Gastrocnemius medialis (tissue), 4 donors: ENCODE results near the gene NKX2-1.

Experiments used
- CTCF ChIP-seq, 5 experiments: fragments of 450-650 bp in 3 of 5; fragments of 200-600 bp in 2 of 5; sonication (generic) in 2 of 5; IDR thresholded peaks in 4 of 5; conservative IDR thresholded peaks in 1 of 5; 1 replicate in 4 of 5; 2 replicates in 1 of 5; pipeline ENCODE4 v1.5.1; 2016 to 2019; ENCODE audit warnings: antibody characterized with exemption in 5 of 5, mild to moderate bottlenecking in 3 of 5, moderate library complexity in 3 of 5
- POLR2A ChIP-seq, 2 donors: fragments of 450-650 bp; IDR thresholded peaks; one replicate each; pipeline ENCODE4 v1.6.1; 2017; ENCODE audit warnings: antibody characterized with exemption in 2 of 2, mild to moderate bottlenecking in 2 of 2, moderate library complexity in 2 of 2

GRCh38 chr14:36517242-36518030 is 2.6 kb downstream of the NKX2-1 start:
- no peak for TF ChIP-seq CTCF (IDR thresholded peaks at IDR 0.05 in 4 of 5, conservative IDR thresholded peaks at IDR 0.05 in 1 of 5)
- TF ChIP-seq POLR2A (IDR thresholded peaks at IDR 0.05): no peak
